Measurements from ENCODE around the gene CCDC148.

DNA sequence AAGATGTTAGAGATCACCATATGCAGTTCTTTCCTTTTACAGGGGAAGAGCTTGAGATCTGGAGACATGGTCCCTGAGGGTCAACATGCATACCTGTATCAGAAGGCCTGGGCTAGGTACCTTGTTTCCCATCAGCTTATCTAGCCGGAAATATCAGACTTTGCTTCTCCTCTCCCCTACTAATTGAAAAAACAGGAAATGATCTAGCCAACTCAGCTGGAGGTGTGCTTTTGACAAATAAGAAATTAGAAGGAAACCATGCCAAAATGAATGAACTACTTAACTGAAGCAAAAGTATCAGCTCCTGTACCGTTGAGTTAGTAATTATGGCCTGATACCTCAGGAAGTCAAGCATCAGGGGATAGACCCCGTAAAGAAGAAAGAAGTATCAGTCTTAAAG is 20.6 kb upstream of the CCDC148 start:
- TF ChIP-seq, protein P1, sequence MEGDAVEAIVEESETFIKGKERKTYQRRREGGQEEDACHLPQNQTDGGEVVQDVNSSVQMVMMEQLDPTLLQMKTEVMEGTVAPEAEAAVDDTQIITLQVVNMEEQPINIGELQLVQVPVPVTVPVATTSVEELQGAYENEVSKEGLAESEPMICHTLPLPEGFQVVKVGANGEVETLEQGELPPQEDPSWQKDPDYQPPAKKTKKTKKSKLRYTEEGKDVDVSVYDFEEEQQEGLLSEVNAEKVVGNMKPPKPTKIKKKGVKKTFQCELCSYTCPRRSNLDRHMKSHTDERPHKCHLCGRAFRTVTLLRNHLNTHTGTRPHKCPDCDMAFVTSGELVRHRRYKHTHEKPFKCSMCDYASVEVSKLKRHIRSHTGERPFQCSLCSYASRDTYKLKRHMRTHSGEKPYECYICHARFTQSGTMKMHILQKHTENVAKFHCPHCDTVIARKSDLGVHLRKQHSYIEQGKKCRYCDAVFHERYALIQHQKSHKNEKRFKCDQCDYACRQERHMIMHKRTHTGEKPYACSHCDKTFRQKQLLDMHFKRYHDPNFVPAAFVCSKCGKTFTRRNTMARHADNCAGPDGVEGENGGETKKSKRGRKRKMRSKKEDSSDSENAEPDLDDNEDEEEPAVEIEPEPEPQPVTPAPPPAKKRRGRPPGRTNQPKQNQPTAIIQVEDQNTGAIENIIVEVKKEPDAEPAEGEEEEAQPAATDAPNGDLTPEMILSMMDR (IDR thresholded peaks at IDR 0.05 in 2 of 3, conservative IDR thresholded peaks at IDR 0.05 in 1 of 3; ENCODE audit: control insufficient read depth in 2 of 3, extremely low read depth in 1 of 3, insufficient read depth in 1 of 3, low read depth in 3 of 3, low read length in 3 of 3) = no peak
- TF ChIP-seq CBX3 (IDR thresholded peaks at IDR 0.05; ENCODE audit: borderline replicate concordance, low read depth) (no peak), BRCA1 (IDR thresholded peaks at IDR 0.05; ENCODE audit: low read depth, low read length) (no peak), IRF4 (IDR thresholded peaks at IDR 0.05; ENCODE audit: low read depth, low read length) (no peak), RAD21 (IDR thresholded peaks at IDR 0.05; ENCODE audit: insufficient read depth, low read depth, low read length) (no peak), EZH2 (IDR thresholded peaks at IDR 0.05; ENCODE audit: borderline replicate concordance, control insufficient read depth, low read depth, low read length) (no peak)
- TF ChIP-seq, protein P2, sequence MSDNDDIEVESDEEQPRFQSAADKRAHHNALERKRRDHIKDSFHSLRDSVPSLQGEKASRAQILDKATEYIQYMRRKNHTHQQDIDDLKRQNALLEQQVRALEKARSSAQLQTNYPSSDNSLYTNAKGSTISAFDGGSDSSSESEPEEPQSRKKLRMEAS (IDR thresholded peaks at IDR 0.05; ENCODE audit: low read depth, low read length) = no peak
